LNCAP (cell line): Measurements from ENCODE around the gene ATG16L1.

Experiments
- TF ChIP-seq, protein P1 (sequence below): fragments of 450-650 bp; IDR thresholded peaks from 2 replicates; pipeline ENCODE4 v1.5.1; 2017; ENCODE audit warnings: mild to moderate bottlenecking

Gene ATG16L1

DNA sequence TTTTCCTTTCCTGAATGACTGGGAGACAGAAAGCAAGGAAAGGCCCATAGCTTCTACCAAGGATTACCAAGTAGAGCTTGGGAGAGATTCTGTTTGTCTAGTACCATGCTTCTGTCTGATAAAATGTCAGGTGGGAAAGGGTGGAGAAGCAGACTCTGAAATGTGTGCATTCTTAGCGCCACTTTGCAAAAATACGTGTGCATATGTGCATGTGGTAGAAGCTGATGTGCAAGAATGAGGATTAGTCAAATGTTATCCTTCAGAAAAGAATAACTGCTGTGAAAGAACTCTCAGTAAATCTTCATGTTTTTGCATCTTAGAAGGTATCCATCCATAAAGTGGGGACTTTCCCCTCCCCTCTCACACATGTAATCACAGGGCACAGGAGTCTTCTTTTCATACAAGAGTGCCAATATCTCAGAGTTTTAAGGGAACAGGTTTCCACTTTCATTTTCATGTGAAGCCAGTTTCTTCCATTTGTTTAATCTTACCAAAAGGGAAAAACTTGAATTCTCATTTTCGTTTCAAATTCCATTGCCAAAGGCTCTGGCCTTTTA, 87.4 kb downstream of the ATG16L1 start:
- TF ChIP-seq, protein P1, sequence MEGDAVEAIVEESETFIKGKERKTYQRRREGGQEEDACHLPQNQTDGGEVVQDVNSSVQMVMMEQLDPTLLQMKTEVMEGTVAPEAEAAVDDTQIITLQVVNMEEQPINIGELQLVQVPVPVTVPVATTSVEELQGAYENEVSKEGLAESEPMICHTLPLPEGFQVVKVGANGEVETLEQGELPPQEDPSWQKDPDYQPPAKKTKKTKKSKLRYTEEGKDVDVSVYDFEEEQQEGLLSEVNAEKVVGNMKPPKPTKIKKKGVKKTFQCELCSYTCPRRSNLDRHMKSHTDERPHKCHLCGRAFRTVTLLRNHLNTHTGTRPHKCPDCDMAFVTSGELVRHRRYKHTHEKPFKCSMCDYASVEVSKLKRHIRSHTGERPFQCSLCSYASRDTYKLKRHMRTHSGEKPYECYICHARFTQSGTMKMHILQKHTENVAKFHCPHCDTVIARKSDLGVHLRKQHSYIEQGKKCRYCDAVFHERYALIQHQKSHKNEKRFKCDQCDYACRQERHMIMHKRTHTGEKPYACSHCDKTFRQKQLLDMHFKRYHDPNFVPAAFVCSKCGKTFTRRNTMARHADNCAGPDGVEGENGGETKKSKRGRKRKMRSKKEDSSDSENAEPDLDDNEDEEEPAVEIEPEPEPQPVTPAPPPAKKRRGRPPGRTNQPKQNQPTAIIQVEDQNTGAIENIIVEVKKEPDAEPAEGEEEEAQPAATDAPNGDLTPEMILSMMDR = no peak

- TF ChIP-seq, protein P1 = no peak
Observed at GRCh38 chr2:233339427-233339826, 88.0 kb downstream of the ATG16L1 start.

DNA sequence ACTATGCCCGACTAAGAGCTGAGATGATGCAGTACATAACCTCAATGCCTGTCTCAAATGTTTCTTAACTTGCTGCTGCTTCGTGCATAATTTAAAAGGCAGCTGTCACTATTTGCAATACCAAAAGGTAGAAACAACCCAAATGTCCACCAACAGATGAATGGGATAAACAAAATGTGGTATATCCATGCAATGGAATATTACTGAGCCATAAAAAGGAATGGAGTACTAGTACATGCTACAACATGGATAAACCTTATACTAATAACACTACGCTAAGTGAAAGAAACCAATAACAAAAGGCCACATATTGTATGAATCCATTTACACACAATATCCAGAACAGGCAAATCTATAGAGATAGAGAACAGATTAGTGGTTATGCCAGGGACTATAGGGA, 89.8 kb downstream of the ATG16L1 start:
- TF ChIP-seq, protein P1 = no peak

DNA sequence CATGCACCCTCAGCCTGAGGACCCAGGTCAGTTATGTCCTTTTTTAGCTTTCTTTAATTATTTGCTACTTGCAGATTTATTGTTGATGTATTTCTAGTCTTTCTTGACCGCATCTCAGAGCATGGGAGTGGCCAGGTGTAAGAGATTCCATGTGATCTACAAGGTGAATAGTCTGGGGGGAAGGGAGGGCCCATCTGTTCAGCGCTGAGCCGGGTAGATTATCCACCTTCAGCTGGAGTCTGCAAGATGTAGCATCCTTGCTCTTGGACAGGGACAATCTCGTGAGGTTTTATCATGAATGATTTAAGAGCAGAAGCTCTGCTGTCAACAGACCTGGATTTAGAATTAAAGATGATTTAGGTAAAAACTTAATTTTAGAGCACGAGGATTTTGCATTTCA, 90.8 kb downstream of the ATG16L1 start:
- TF ChIP-seq, protein P1 = no peak

- TF ChIP-seq, protein P1 = no peak
Observed at GRCh38 chr2:233343171-233343705, 91.8 kb downstream of the ATG16L1 start.
